H1 (cell line): ENCODE results near the gene MEIOB. TPM values are rescaled to one million over a fixed set of nuclear protein-coding genes. Genes with fewer than 3 reads are reported as not detected.

Experiments
- BACH1 ChIP-seq: IDR thresholded peaks from 2 replicates; pipeline ENCODE4 v1.6.1; 2012; ENCODE audit warnings: low read length, improper control_type of control experiment
- EGR1 ChIP-seq: IDR thresholded peaks from 2 replicates; pipeline ENCODE4 v1.6.1; 2011; ENCODE audit warnings: low read depth, low read length, borderline replicate concordance
- FOSL1 ChIP-seq: IDR thresholded peaks from 2 replicates; pipeline ENCODE4 v1.6.1; 2011; ENCODE audit warnings: mild to moderate bottlenecking, low read depth, low read length, moderate library complexity; ENCODE audit not compliant: insufficient read depth
- JUN ChIP-seq: IDR thresholded peaks from 2 replicates; pipeline ENCODE4 v1.6.1; 2011; ENCODE audit warnings: low read depth, mild to moderate bottlenecking, improper control_type of control experiment, low read length
- KDM4A ChIP-seq: IDR thresholded peaks from one replicate; pipeline ENCODE4 v1.7.1; 2012; ENCODE audit warnings: low read depth, mild to moderate bottlenecking, moderate library complexity, low read length, inconsistent platforms; ENCODE audit not compliant: severe bottlenecking
- NANOG ChIP-seq: IDR thresholded peaks from 2 replicates; pipeline ENCODE4 v1.6.1; 2011; ENCODE audit warnings: low read length, low read depth, mild to moderate bottlenecking, inconsistent platforms; ENCODE audit not compliant: insufficient read depth, poor library complexity, severe bottlenecking
- NRF1 ChIP-seq: IDR thresholded peaks from 2 replicates; pipeline ENCODE4 v1.6.1; 2011; ENCODE audit warnings: mild to moderate bottlenecking, low read depth, low read length, improper control_type of control experiment
- TEAD4 ChIP-seq: IDR thresholded peaks from 2 replicates; pipeline ENCODE4 v1.6.1; 2012; ENCODE audit warnings: low read depth, low read length, inconsistent platforms, mixed read lengths
- polyA plus RNA-seq, 7 experiments: library from polyadenylated mRNA; depleted of rRNA in 3 of 7; stranded (reverse) in 5 of 7; unstranded in 2 of 7; fragments of >200 nt in 5 of 7; fragments of 200-250 nt in 2 of 7; gene quantifications; 1 replicate in 5 of 7; 2 replicates in 1 of 7; 4 replicates in 1 of 7; pipeline versions ENCODE4 v1.2.1 to v1.2.3, GENCODE V29; 2011 to 2013; ENCODE audit warnings: missing spikeins in 2 of 7, mixed read lengths in 2 of 7
- total RNA-seq: library from RNA; stranded (reverse); fragmentation: NEBNext Ultra II Directional; extraction: Animal tissue kit (Norgen Biotek cat#: 25700); gene quantifications from 2 replicates; pipeline ENCODE4 v1.2.1, GENCODE V29; 2021
- TF ChIP-seq, protein P1 (sequence below): fragments of 300-600 bp; sonication (generic); IDR thresholded peaks from 2 replicates; pipeline ENCODE4 v1.7.1; 2012; ENCODE audit warnings: low read length, moderate library complexity, mild to moderate bottlenecking, inconsistent platforms; ENCODE audit not compliant: insufficient replicate concordance

Gene MEIOB
- total and polyA plus RNA-seq, 2 of the 8 experiments (the other 6 are each of a cell fraction or from before 2014, with no cell fraction given) = 0.63 to 1.1 TPM

DNA sequence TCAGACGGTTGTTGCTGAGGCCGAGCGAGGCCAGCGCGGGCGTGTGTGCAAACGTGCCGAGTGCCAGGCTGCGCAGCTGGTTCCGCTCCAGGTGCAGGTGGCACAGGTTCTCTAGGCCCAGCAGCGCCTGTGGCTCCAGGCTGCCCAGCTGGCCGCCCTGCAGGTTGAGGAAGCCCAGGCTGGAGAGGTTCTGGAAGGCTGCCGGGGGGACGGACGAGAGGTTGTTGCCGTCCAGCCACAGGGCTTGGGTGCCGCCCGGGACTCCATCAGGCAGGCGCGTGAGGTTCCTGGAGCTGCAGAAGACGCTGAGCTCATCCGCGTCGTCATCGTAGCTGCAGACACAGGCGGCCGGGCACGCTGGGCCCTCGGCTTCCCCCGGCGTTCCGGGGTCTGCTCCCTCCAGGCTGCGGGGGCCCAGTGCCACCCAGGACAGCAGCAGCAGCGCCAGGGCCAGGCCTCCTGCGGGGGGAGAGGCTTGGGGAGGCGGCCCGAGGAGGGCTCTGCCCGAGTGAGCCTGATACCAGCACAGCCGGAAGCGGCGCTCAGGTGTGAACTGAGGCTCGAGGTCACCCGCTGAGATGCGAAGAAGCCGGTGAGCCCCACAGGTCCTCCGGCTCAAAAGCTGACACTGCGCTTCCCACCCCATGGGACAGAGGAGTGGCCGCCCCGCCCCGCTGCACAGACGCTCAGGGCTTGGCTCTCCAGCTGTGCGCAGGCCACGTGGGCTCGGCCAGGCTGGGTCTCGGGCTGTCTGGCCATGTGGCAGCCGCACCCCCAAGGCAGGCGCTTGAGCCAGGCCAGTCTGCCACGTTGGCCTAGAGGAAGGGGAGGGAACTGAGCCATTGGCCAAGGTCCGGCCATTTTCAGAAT, 79.8 kb downstream of the MEIOB start (continued):
- TF ChIP-seq EGR1 = no peak
- no peak for TF ChIP-seq NANOG
- TF ChIP-seq NRF1 = no peak
- no peak for TF ChIP-seq TEAD4
- no peak for TF ChIP-seq FOSL1
- TF ChIP-seq BACH1 = no peak
- TF ChIP-seq, protein P1, sequence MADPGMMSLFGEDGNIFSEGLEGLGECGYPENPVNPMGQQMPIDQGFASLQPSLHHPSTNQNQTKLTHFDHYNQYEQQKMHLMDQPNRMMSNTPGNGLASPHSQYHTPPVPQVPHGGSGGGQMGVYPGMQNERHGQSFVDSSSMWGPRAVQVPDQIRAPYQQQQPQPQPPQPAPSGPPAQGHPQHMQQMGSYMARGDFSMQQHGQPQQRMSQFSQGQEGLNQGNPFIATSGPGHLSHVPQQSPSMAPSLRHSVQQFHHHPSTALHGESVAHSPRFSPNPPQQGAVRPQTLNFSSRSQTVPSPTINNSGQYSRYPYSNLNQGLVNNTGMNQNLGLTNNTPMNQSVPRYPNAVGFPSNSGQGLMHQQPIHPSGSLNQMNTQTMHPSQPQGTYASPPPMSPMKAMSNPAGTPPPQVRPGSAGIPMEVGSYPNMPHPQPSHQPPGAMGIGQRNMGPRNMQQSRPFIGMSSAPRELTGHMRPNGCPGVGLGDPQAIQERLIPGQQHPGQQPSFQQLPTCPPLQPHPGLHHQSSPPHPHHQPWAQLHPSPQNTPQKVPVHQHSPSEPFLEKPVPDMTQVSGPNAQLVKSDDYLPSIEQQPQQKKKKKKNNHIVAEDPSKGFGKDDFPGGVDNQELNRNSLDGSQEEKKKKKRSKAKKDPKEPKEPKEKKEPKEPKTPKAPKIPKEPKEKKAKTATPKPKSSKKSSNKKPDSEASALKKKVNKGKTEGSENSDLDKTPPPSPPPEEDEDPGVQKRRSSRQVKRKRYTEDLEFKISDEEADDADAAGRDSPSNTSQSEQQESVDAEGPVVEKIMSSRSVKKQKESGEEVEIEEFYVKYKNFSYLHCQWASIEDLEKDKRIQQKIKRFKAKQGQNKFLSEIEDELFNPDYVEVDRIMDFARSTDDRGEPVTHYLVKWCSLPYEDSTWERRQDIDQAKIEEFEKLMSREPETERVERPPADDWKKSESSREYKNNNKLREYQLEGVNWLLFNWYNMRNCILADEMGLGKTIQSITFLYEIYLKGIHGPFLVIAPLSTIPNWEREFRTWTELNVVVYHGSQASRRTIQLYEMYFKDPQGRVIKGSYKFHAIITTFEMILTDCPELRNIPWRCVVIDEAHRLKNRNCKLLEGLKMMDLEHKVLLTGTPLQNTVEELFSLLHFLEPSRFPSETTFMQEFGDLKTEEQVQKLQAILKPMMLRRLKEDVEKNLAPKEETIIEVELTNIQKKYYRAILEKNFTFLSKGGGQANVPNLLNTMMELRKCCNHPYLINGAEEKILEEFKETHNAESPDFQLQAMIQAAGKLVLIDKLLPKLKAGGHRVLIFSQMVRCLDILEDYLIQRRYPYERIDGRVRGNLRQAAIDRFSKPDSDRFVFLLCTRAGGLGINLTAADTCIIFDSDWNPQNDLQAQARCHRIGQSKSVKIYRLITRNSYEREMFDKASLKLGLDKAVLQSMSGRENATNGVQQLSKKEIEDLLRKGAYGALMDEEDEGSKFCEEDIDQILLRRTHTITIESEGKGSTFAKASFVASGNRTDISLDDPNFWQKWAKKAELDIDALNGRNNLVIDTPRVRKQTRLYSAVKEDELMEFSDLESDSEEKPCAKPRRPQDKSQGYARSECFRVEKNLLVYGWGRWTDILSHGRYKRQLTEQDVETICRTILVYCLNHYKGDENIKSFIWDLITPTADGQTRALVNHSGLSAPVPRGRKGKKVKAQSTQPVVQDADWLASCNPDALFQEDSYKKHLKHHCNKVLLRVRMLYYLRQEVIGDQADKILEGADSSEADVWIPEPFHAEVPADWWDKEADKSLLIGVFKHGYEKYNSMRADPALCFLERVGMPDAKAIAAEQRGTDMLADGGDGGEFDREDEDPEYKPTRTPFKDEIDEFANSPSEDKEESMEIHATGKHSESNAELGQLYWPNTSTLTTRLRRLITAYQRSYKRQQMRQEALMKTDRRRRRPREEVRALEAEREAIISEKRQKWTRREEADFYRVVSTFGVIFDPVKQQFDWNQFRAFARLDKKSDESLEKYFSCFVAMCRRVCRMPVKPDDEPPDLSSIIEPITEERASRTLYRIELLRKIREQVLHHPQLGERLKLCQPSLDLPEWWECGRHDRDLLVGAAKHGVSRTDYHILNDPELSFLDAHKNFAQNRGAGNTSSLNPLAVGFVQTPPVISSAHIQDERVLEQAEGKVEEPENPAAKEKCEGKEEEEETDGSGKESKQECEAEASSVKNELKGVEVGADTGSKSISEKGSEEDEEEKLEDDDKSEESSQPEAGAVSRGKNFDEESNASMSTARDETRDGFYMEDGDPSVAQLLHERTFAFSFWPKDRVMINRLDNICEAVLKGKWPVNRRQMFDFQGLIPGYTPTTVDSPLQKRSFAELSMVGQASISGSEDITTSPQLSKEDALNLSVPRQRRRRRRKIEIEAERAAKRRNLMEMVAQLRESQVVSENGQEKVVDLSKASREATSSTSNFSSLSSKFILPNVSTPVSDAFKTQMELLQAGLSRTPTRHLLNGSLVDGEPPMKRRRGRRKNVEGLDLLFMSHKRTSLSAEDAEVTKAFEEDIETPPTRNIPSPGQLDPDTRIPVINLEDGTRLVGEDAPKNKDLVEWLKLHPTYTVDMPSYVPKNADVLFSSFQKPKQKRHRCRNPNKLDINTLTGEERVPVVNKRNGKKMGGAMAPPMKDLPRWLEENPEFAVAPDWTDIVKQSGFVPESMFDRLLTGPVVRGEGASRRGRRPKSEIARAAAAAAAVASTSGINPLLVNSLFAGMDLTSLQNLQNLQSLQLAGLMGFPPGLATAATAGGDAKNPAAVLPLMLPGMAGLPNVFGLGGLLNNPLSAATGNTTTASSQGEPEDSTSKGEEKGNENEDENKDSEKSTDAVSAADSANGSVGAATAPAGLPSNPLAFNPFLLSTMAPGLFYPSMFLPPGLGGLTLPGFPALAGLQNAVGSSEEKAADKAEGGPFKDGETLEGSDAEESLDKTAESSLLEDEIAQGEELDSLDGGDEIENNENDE = no peak
- no peak for TF ChIP-seq KDM4A
- TF ChIP-seq JUN = no peak
